ENCODE measurements around the gene SLC30A2.

SLC30A2 gene

DNA sequence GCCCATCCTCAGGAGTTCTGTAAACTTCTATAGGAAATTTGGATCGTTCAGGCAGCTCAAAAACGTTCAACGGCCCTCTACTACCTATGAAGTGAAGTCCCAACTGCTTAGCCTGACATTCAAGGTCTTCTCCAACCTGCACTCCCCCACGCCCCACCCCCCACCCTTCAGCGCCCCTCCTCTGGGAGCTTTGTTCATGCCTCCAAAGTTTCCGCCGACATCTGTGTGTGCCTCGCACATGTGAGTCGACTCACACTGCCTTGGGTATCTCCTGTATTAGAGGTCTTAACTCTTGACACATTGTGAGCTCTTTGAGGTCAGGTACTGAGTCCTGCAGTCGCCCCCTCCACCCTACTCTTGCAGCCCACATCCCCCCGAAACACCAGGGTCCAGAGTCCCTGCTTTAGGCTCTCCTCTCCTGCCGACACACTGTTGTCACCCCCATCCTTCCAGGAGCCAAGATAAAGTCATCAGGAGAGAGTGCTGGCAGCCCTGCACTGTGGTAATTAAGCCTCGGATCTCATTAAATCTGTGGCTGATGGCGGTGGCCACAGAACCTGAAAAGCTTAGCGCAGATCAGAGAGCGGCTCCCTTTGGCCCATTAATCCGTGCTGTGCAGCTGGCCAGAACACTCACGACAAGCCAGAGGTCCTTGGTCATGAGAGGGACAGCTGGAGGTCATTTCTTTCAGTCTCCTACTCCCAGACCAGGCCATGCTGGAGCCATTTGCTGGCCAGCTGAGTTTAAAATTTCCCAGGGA is 46.7 kb downstream of the SLC30A2 start:
- DNase-seq, result peak; percentile 93
- peak overlapping the region; percentile 47 for H3K4me3 ChIP-seq (ENCODE audit: low read depth, low read length)
- peak overlapping the region; percentile 94 for H3K27ac ChIP-seq
- TF ChIP-seq, protein P1, sequence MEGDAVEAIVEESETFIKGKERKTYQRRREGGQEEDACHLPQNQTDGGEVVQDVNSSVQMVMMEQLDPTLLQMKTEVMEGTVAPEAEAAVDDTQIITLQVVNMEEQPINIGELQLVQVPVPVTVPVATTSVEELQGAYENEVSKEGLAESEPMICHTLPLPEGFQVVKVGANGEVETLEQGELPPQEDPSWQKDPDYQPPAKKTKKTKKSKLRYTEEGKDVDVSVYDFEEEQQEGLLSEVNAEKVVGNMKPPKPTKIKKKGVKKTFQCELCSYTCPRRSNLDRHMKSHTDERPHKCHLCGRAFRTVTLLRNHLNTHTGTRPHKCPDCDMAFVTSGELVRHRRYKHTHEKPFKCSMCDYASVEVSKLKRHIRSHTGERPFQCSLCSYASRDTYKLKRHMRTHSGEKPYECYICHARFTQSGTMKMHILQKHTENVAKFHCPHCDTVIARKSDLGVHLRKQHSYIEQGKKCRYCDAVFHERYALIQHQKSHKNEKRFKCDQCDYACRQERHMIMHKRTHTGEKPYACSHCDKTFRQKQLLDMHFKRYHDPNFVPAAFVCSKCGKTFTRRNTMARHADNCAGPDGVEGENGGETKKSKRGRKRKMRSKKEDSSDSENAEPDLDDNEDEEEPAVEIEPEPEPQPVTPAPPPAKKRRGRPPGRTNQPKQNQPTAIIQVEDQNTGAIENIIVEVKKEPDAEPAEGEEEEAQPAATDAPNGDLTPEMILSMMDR (IDR thresholded peaks at IDR 0.05; ENCODE audit: low read depth, low read length), result no peak
- no peaks in the 10 kb centered on the region for H3K27me3 ChIP-seq (ENCODE audit: insufficient read depth, low read depth, severe bottlenecking)
- no peaks in the 10 kb centered on the region for H3K36me3 ChIP-seq
- H3K9me3 ChIP-seq (ENCODE audit: severe bottlenecking), result no peaks in the 10 kb centered on the region

DNA sequence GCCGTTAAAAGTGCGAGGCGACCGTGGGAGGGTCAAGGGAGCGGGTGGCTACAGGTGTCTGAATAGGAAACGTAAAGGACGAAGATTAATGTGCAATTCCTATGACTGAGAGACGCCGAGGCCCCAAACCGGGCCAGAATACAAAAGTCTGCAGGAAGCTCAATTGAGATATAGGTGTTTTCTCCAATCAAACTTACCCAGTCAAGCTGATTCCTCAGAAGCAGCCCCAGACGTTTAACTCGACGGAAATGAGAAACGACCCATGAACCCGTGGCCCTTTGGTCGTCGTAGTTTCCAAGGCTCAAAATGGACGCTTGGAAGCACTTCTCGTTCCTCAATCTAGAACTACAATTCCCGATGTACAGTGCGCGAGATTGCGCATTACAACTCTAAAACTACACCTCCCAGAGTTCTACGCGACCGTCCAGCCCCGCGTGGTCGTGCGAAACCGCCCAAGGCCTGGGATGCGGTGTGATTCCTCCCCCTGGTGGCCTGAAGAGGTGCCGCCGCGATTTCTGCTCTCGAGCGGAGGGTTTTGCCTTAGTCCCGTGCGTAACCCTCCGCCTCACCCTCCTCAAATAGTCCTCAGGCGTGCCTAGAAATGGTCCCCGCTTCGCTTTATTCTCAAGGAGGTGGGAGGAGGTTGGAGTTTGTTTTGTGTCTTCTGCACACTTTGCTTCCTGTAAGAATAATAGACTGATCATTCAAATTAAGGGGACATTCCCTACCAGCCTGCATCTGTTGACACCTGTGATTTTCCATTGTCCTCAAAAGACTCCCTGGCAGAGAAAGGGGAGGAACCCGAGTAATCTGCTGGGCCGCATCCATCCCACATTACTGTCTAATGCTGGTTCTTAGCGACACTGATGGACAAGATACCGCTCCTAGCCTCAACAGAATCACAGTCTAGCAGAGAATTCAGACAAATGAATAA is 47.8 kb downstream of the SLC30A2 start, which contains the start of gene PAFAH2:
Gene PAFAH2, minus strand, starts transcription at position 236 of the 934 bp plus-strand sequence. CDS start 7,247 bp downstream, outside the sequence.
- TF ChIP-seq, protein P1 (IDR thresholded peaks at IDR 0.05; ENCODE audit: low read depth, low read length), result peak; percentile 95
- Histone ChIP-seq H3K9me3 (ENCODE audit: severe bottlenecking) (no peaks in the 10 kb centered on the region), H3K27ac (peak within 1 kb of the TSS; percentile 94), H3K27me3 (ENCODE audit: insufficient read depth, low read depth, severe bottlenecking) (no peaks in the 10 kb centered on the region), H3K4me3 (ENCODE audit: low read depth, low read length) (peak within 1 kb of the TSS; percentile 54), H3K36me3 (no peaks in the 10 kb centered on the region)
- peak; percentile 97 for DNase-seq

DNA sequence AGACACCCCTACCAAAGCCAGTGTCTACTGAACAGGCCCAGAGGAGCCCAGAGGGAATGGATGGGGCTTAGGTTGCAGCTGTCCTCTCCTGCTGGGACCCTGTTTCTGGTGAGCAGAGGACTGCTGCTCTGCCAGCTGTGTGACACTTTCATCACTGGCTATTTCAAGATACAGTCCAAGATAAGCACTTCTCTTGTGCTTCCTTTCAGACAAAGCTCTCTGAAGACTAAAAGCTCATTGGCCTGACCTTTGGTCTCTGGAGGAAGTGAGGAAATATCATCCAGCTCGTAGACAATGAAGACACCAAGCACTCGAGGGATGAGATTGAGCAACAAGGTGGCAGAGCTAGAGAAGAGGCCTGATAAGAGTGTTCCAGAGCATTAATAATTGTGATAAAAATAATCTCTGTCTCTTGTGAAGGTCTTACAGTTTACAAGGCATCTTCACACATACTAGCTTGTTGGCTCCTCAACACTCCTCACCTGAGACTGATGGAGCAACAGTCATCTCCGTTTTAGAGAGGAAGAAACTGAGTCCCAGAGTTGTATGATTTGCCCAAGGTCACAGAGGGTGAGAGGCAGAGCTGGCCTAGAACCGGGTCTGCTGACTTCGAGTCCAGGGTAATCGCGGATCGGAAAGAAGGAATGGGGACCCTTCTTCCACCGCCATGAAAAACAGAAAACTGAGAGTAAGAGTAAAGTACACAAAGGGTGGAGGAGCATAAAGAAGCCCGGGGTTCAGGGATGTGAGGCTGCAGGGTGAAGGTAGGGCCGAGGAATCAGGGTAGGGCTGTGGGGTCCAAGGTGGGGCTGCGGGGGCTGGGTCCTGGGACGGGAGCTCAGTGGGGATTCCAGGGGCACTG is 48.7 kb downstream of the SLC30A2 start:
- Histone ChIP-seq H3K36me3 (no peaks in the 10 kb centered on the region), H3K27me3 (ENCODE audit: insufficient read depth, low read depth, severe bottlenecking) (no peaks in the 10 kb centered on the region), H3K27ac (peak overlapping the region; percentile 86), H3K9me3 (ENCODE audit: severe bottlenecking) (no peaks in the 10 kb centered on the region), H3K4me3 (ENCODE audit: low read depth, low read length) (peak overlapping the region; percentile 54)
- no peak for DNase-seq
- TF ChIP-seq, protein P1 (IDR thresholded peaks at IDR 0.05; ENCODE audit: low read depth, low read length), result no peak

DNA sequence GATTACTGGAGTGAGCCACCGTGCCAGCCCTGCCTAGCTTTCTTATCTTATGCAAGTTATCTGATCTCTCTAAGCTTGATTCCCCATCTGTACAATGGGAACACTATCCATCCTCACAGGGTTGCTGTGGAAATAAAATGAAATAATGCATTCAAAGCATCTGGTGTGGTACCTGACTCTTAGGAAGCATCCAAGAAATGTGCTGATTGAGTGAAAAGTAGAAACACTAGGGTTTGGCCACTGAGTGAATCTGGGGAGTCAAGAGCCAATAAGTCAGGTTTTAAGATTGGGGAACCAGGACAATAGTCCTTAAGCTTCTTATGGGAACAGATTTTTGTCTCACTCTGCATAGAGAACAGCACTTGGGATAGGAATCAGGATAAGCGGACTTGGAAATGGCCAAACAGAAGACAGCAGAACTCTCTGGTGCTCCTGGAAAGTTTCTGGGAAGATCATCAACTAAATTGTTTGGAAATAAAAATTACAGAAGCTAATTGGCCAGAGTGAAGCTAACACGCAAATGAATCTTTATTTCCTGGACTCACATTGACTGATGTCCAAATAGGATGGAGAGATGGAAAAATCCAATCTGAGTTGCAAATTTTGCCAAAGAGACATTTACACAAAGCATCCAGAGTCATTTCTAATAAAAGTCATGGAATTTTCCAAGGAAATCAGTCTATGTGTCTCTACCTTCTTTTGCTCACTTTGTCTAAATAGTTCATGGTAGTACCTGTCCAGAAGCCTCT is 51.3 kb downstream of the SLC30A2 start:
- Histone ChIP-seq H3K27ac (peak overlapping the region; percentile 70), H3K27me3 (ENCODE audit: insufficient read depth, low read depth, severe bottlenecking) (no peaks in the 10 kb centered on the region), H3K4me3 (ENCODE audit: low read depth, low read length) (no peak overlapping the region), H3K9me3 (ENCODE audit: severe bottlenecking) (no peaks in the 10 kb centered on the region), H3K36me3 (no peaks in the 10 kb centered on the region)
- DNase-seq, result no peak
- TF ChIP-seq, protein P1 (IDR thresholded peaks at IDR 0.05; ENCODE audit: low read depth, low read length), result no peak

All from WERI-Rb-1 (cell line).